Activated CD8-positive, alpha-beta T cell treated with anti-CD3 and anti-CD28 coated beads, Interleukin-2, amount 10 ng/mL, durations not matched to agents 7 days and 5 days (primary cell): ENCODE measurements around the gene BICD1. TPM values are rescaled to one million over a fixed set of nuclear protein-coding genes. Genes with fewer than 3 reads are reported as not detected.

Experiments used
- total RNA-seq, 2 experiments: library from RNA; stranded (reverse); gene quantifications; one replicate each; pipeline ENCODE4 v1.2.3, GENCODE V29; 2021

The BICD1 gene
- total RNA-seq, 2 experiments from 2014 or later = 16.8 to 17.6 TPM

Other genes starting within 250 kb of the BICD1 start
- 100 to 1,000 TPM; 112 to 126 TPM for gene RESF1, start 147.4 kb upstream of the BICD1 start, total RNA-seq